Endothelial cell of umbilical vein (primary cell): Measurements from ENCODE around the gene RING1. TPM values are rescaled to one million over a fixed set of nuclear protein-coding genes. Genes with fewer than 3 reads are reported as not detected.

ENCODE experiments used
- BruUV-seq: library from RNA; stranded (reverse); fragments of 400-500 nt; replicated peaks from 2 replicates; lab custom pipeline; 2021; lab: Mats Ljungman, UMichigan
- CTCF ChIA-PET: fragments of 300-600, 350-600 bp; sonication (Branson Sonifier 250); formaldehyde crosslinking; loops from one replicate; lab custom pipeline; 2021; ENCODE audit warnings: antibody characterized with exemption, inconsistent platforms; lab: Charles Lee
- POLR2A ChIA-PET: fragments of 300-600, 350-600 bp; sonication (Branson Sonifier 250); formaldehyde crosslinking; loops from one replicate; lab custom pipeline; 2021; ENCODE audit warnings: antibody characterized with exemption, inconsistent platforms; lab: Charles Lee
- DNase-seq: peaks from one replicate; pipeline ENCODE4 v3.0.0-alpha.2; 2011; ENCODE audit warnings: low read depth, low spot score
- FAIRE-seq: peaks from 2 replicates; lab custom pipeline; 2011; peaks lifted over from hg19 to GRCh38; lab: Jason Lieb, UNC
- H2AFZ ChIP-seq: 2 replicates; pipeline ENCODE4 v1.6.0; 2012; ENCODE audit warnings: low read depth, low read length, control low read depth, inconsistent platforms
- H3K27ac ChIP-seq: 2 replicates; pipeline ENCODE4 v1.5.1; 2011; ENCODE audit warnings: low read depth, mild to moderate bottlenecking, control low read depth, low read length, moderate library complexity; ENCODE audit not compliant: insufficient read depth
- H3K27me3 ChIP-seq, 2 experiments: 2 replicates each; pipeline versions ENCODE4 v1.6.0 to v1.6.1; 2011; ENCODE audit warnings: low read length in 2 of 2, mixed read lengths in 1 of 2; ENCODE audit not compliant: control insufficient read depth in 2 of 2, insufficient read depth in 2 of 2
- H3K36me3 ChIP-seq, 2 experiments: 2 replicates in 1 of 2; 3 replicates in 1 of 2; pipeline ENCODE4 v1.5.1; 2011; ENCODE audit warnings: low read length in 2 of 2, mild to moderate bottlenecking in 1 of 2, moderate library complexity in 1 of 2; ENCODE audit not compliant: control insufficient read depth in 2 of 2, insufficient read depth in 2 of 2; ENCODE audit errors: extremely low read depth in 1 of 2
- H3K4me1 ChIP-seq: 3 replicates; pipeline ENCODE4 v1.5.1; 2011; ENCODE audit warnings: mild to moderate bottlenecking, low read length; ENCODE audit not compliant: control insufficient read depth, insufficient read depth; ENCODE audit errors: extremely low read depth
- H3K4me2 ChIP-seq: 2 replicates; pipeline ENCODE4 v1.6.1; 2011; ENCODE audit warnings: low read length, control low read depth, mixed read lengths; ENCODE audit not compliant: insufficient read depth
- H3K4me3 ChIP-seq, 3 experiments: fragments of 200-600 bp in 1 of 3; sonication (generic), shearing (Covaris generic) in 1 of 3; replicated peaks in 1 of 3; 2 replicates each; pipeline ENCODE4 v1.5.1; 2011 to 2016; ENCODE audit warnings: control low read depth in 3 of 3, low read length in 3 of 3, mild to moderate bottlenecking in 2 of 3, inconsistent platforms in 1 of 3, low read depth in 1 of 3, moderate library complexity in 1 of 3; ENCODE audit not compliant: insufficient read depth in 1 of 3
- H3K79me2 ChIP-seq: 2 replicates; pipeline ENCODE4 v1.6.0; 2012; ENCODE audit warnings: low read length, inconsistent platforms; ENCODE audit not compliant: control insufficient read depth, insufficient read depth
- H3K9ac ChIP-seq: replicated peaks from 2 replicates; pipeline ENCODE3; 2011; ENCODE audit warnings: low read length, control low read depth; ENCODE audit not compliant: insufficient read depth; ENCODE audit errors: extremely low read depth
- H3K9me1 ChIP-seq: replicated peaks from 3 replicates; pipeline ENCODE4 v1.6.0; 2011; ENCODE audit warnings: mild to moderate bottlenecking, low read length; ENCODE audit not compliant: control insufficient read depth, insufficient read depth; ENCODE audit errors: extremely low read depth
- H3K9me3 ChIP-seq: replicated peaks from 2 replicates; pipeline ENCODE4 v1.5.1; 2012; ENCODE audit warnings: low read length, inconsistent platforms; ENCODE audit not compliant: control insufficient read depth, insufficient read depth
- H4K20me1 ChIP-seq: replicated peaks from 2 replicates; pipeline ENCODE3; 2011; ENCODE audit warnings: mild to moderate bottlenecking, low read length; ENCODE audit not compliant: control insufficient read depth, insufficient read depth; ENCODE audit errors: extremely low read depth
- CTCF ChIP-seq, 2 donors: IDR thresholded peaks; 1 replicate in 1 of 2; 2 replicates in 1 of 2; pipeline ENCODE4 v1.5.1; 2011; ENCODE audit warnings: low read length in 2 of 2, mild to moderate bottlenecking in 2 of 2, moderate library complexity in 2 of 2, control low read depth in 1 of 2, inconsistent platforms in 1 of 2, low read depth in 1 of 2; ENCODE audit not compliant: insufficient read depth in 1 of 2; ENCODE audit errors: extremely low read depth in 1 of 2
- EZH2 ChIP-seq: IDR thresholded peaks from 2 replicates; pipeline ENCODE4 v1.6.1; 2012; ENCODE audit warnings: borderline replicate concordance, low read depth, mild to moderate bottlenecking, moderate library complexity, low read length, inconsistent platforms; ENCODE audit not compliant: severe bottlenecking
- FOS ChIP-seq: IDR thresholded peaks from 2 replicates; pipeline ENCODE4 v1.6.1; 2011; ENCODE audit warnings: mild to moderate bottlenecking, low read length, moderate library complexity, borderline replicate concordance; ENCODE audit not compliant: insufficient read depth
- GATA2 ChIP-seq: IDR thresholded peaks from 2 replicates; pipeline ENCODE4 v1.7.0; 2011; ENCODE audit warnings: low read depth, mild to moderate bottlenecking, moderate library complexity, mixed read lengths, low read length; ENCODE audit not compliant: insufficient read length, insufficient read depth
- JUN ChIP-seq: IDR thresholded peaks from 2 replicates; pipeline ENCODE4 v1.6.1; 2011; ENCODE audit warnings: borderline replicate concordance, low read depth; ENCODE audit not compliant: insufficient read length, insufficient read depth
- MYC ChIP-seq: IDR thresholded peaks from one replicate; pipeline ENCODE4 v1.6.1; 2011; ENCODE audit warnings: mild to moderate bottlenecking, low read depth, low read length
- POLR2A ChIP-seq: IDR thresholded peaks from 2 replicates; pipeline ENCODE4 v1.6.1; 2012; ENCODE audit warnings: low read depth, mild to moderate bottlenecking, control low read depth, low read length
- POLR2AphosphoS5 ChIP-seq: IDR thresholded peaks from 2 replicates; pipeline ENCODE4 v1.6.1; 2012; ENCODE audit warnings: low read depth, mild to moderate bottlenecking, control low read depth, low read length, moderate library complexity; ENCODE audit not compliant: insufficient read depth
- dilution Hi-C: fragments of 300-500 bp; cut with MboI; formaldehyde crosslinking; loops from one replicate; pipeline ENCODE4 v1.15.0; 2019; ENCODE audit warnings: low sequenced_read_pairs; ENCODE audit not compliant: extremely low pct_ligation_motif_present
- intact Hi-C: fragments of 100-400 bp; cut with micrococcal nuclease; formaldehyde crosslinking; loops from one replicate; pipeline ENCODE4 v1.10.0; 2022
- polyA plus RNA-seq, 4 experiments: library from polyadenylated mRNA; depleted of rRNA in 3 of 4; stranded (reverse) in 3 of 4; unstranded in 1 of 4; fragments of >200 nt; gene quantifications; 2 replicates each; pipeline versions ENCODE4 v1.2.1 to v1.2.3, GENCODE V29; 2011 to 2012; ENCODE audit warnings: missing spikeins in 1 of 4
- total RNA-seq: library from RNA; stranded (reverse); gene quantifications from 2 replicates; pipeline ENCODE4 v1.2.3, GENCODE V29; 2021
- TF ChIP-seq, protein P1 (sequence below): IDR thresholded peaks from 2 replicates; pipeline ENCODE4 v1.6.1; 2011; ENCODE audit not compliant: insufficient read depth, insufficient read length

RING1 gene
- total and polyA plus RNA-seq, 2 donors (not counting 3 experiments of a cell fraction or from before 2014, with no cell fraction given): 26.8 to 27.9 TPM

- Histone ChIP-seq H3K9me1 (no peaks in the 10 kb centered on the region), H3K9me3 (no peaks in the 10 kb centered on the region), H3K27ac (no peak overlapping the region), H3K4me2 (no peak overlapping the region), H3K9ac (no peak overlapping the region), H3K27me3 (peaks cover 18 to 26% of the 10 kb centered on the region in 2 experiments), H3K4me3 (no peak overlapping the region), H2AFZ (no peak overlapping the region), H4K20me1 (no peaks in the 10 kb centered on the region), H3K4me1 (no peaks in the 10 kb centered on the region), H3K79me2 (no peaks in the 10 kb centered on the region), H3K36me3 (no peaks in the 10 kb centered on the region)
- no TSS peak for BruUV-seq
- POLR2A ChIA-PET: no interaction called here
- intact Hi-C loops: no loop called here
- dilution Hi-C loops: no loop called here
- no peak for TF ChIP-seq GATA2
- TF ChIP-seq FOS: no peak
- no peak for TF ChIP-seq MYC
- TF ChIP-seq CTCF (IDR thresholded peaks at IDR 0.05; ENCODE audit: extremely low read depth in 1 of 2, insufficient read depth in 1 of 2, low read depth in 1 of 2, low read length in 2 of 2): no peak
- TF ChIP-seq POLR2AphosphoS5: no peak
- no peak for TF ChIP-seq JUN
- no peak for TF ChIP-seq POLR2A
- TF ChIP-seq, protein P1, sequence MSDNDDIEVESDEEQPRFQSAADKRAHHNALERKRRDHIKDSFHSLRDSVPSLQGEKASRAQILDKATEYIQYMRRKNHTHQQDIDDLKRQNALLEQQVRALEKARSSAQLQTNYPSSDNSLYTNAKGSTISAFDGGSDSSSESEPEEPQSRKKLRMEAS: no peak
- no peak for TF ChIP-seq EZH2
- CTCF ChIA-PET: interaction anchor here (1.1 to 7.7 kb wide), 5 partner anchors 8 to 251 kb away, joined by 3 to 43 read pairs (median 4); no protein-coding TSS in a partner anchor
- no peak for FAIRE-seq
- DNase-seq: no peak
These were observed 26.9 kb downstream of the RING1 start for GRCh38 chr6:33235221-33235634.
